HCT116 (cell line): ENCODE data around the gene SNRNP25.

Source experiments
- EZH2 ChIP-seq: fragments of 200-600 bp; sonication (generic); IDR thresholded peaks from 2 replicates; pipeline ENCODE4 v1.6.1; 2017; ENCODE audit warnings: antibody characterized with exemption, mixed run types
- POLR2AphosphoS5 ChIP-seq: IDR thresholded peaks from 2 replicates; pipeline ENCODE4 v1.6.1; 2011; ENCODE audit warnings: mild to moderate bottlenecking, low read depth, low read length, moderate library complexity
- SP1 ChIP-seq: IDR thresholded peaks from 2 replicates; pipeline ENCODE4 v1.6.1; 2012; ENCODE audit warnings: low read depth
- SRF ChIP-seq: IDR thresholded peaks from 2 replicates; pipeline ENCODE4 v1.6.1; 2012; ENCODE audit warnings: low read depth

- TF ChIP-seq SP1: no peak
- TF ChIP-seq POLR2AphosphoS5: no peak
- TF ChIP-seq EZH2: no peak
- no peak for TF ChIP-seq SRF
Observed at GRCh38 chr16:61879-62281, 8.3 kb downstream of the SNRNP25 start.
